Lower leg skin (tissue), 4 donors: ENCODE results near the gene NF1. TPM values are rescaled to one million over a fixed set of nuclear protein-coding genes. Genes with fewer than 3 reads are reported as not detected.

Source experiments
- DNase-seq, 2 donors: peaks; one replicate each; pipeline ENCODE4 v3.0.0-alpha.2; 2019; ENCODE audit warnings: low spot score in 2 of 2
- H3K4me3 ChIP-seq: fragments of 200-600 bp; sonication (generic); 2 replicates; pipeline ENCODE4 v1.5.1; 2017; ENCODE audit warnings: mild to moderate bottlenecking, low read depth; ENCODE audit not compliant: poor library complexity, severe bottlenecking
- CTCF ChIP-seq, 3 donors: fragments of 450-650 bp; IDR thresholded peaks; one replicate each; pipeline ENCODE4 v1.5.1; 2016; ENCODE audit warnings: antibody characterized with exemption in 3 of 3, mild to moderate bottlenecking in 3 of 3, moderate library complexity in 2 of 3
- POLR2A ChIP-seq, 2 donors: fragments of 450-650 bp; IDR thresholded peaks; one replicate each; pipeline ENCODE4 v1.6.1; 2016 to 2017; ENCODE audit warnings: antibody characterized with exemption in 2 of 2, mild to moderate bottlenecking in 1 of 2, moderate library complexity in 1 of 2
- WGBS, 2 donors: methylation state at CpG; one replicate each; pipeline ENCODE4 v1.1.5; 2018; 5-methylcytosine and 5-hydroxymethylcytosine counted together
- intact Hi-C: fragments of 100-400 bp; cut with DNase I; formaldehyde crosslinking; loops from one replicate; pipeline ENCODE4 v1.15.0; 2023; ENCODE audit warnings: low total_unique reads
- total RNA-seq, 4 donors: library from RNA; depleted of rRNA; stranded (reverse); fragments of >200 nt; gene quantifications; one replicate each; pipeline ENCODE4 v1.1.0, GENCODE V29; 2016

NF1 gene
- total RNA-seq, 4 donors from 2014 or later, result 27.5 to 48.6 (median 34.3) TPM

DNA sequence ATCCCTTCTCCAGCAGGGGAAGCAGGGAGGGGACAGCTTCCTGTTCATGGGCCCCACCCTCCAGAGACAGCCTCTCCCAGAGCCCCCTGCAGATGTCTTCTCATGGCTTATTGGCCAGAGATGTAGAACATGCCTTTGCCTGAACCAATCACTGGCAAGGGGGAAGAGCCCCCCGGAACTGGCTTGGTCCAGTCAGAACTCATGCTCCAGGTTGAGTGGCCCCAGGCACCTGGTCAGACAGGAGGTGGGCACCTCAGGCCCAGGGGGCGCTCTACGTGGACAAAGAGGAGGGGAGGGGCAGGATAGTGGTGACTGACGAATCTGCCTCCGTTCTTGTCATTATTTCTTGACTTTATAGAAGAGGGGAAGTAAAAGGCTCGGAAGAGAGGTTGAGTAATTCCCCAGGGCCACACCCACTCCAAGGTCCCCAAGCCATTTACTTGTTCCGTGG is 320.3 kb downstream of the NF1 start:
- DNase-seq, result no peak
- WGBS, 2 donors, result 44 to 57% methylated on average over 7 of the region's 7 CpGs

DNA sequence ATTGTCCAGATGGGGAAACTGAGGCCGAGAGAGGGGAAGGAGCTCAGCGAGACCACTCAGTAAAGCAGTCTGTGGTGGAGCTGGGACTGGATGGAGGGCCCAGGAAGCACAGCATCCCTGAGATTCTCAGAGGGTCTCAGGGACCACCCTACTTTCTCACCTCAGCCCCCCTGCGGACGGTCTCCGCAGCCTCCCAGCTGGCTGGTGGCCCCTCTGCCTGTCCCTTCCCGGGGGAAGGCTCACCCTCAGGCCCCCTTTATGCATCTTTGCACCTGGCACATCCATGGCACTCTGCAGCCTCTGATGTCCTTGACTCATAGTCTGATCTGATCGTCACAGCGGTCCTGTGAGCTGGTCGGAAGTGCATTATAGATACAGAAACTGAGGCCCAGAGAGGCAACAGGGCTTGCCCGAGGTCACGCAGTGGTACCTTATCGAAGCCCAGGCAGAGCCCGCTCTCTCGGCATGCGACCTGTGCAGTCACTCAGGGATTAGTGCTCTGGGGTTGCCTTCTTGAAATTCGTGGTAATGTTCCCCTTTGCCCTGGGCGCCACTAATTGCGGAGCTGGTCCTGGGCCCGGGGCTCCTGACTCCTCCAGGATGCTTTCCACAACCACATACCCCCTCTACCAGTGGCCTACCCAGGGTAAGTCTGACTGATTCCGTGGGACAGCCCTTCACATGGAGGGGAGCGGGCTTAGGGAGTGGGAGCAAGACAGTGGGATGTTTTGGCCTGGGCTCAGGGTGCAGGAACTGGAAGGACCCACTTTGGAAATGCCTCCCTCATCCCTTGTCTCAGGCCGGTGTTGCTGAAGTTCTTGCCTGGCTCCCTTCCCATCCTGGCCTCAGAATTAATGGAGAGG is 321.1 kb downstream of the NF1 start:
- H3K4me3 ChIP-seq, result no peak overlapping the region
- DNase-seq, result no peak
- WGBS, 2 donors, result 86 to 90% methylated on average over 22 of the region's 22 CpGs
- intact Hi-C loops, result no loop called here
- no peak for TF ChIP-seq CTCF (IDR thresholded peaks at IDR 0.05)
- TF ChIP-seq POLR2A (IDR thresholded peaks at IDR 0.05), result no peak

More for the DNA sequence above, 320.3 kb downstream of the NF1 start:
- no peak overlapping the region for H3K4me3 ChIP-seq
- intact Hi-C loops, result no loop called here
- TF ChIP-seq CTCF (IDR thresholded peaks at IDR 0.05), result no peak

GRCh38 chr17:31416503-31416923 is 321.7 kb downstream of the NF1 start:
- intact Hi-C loops, result no loop called here
- no peak for DNase-seq
- H3K4me3 ChIP-seq, result no peak overlapping the region
- WGBS, 2 donors, result 72 to 80% methylated on average over 8 to 10 of the region's 10 CpGs
- TF ChIP-seq CTCF (IDR thresholded peaks at IDR 0.05) (no peak), POLR2A (IDR thresholded peaks at IDR 0.05) (no peak)

GRCh38 chr17:31417051-31417792 is 322.4 kb downstream of the NF1 start:
- intact Hi-C loops, result no loop called here
- TF ChIP-seq CTCF (IDR thresholded peaks at IDR 0.05), result no peak
- TF ChIP-seq POLR2A (IDR thresholded peaks at IDR 0.05), result no peak
- no peak for DNase-seq
- 80 to 86% methylated on average over 10 of the region's 10 CpGs for WGBS, 2 donors
- no peak overlapping the region for H3K4me3 ChIP-seq

GRCh38 chr17:31418773-31419350 is 324.1 kb downstream of the NF1 start:
- TF ChIP-seq POLR2A (IDR thresholded peaks at IDR 0.05), result no peak
- no peak for TF ChIP-seq CTCF (IDR thresholded peaks at IDR 0.05)
- 29 to 46% methylated on average over 6 of the region's 6 CpGs for WGBS, 2 donors
- DNase-seq, result no peak
- intact Hi-C loops, result no loop called here
- no peak overlapping the region for H3K4me3 ChIP-seq
